Sigmoid colon (tissue), 4 donors: ENCODE results near the gene SAPCD2.

Source experiments
- EP300 ChIP-seq, 4 donors: sonication (generic); formaldehyde crosslinking; IDR thresholded peaks; one replicate each; pipeline ENCODE4 v1.6.1; 2017; ENCODE audit warnings: antibody characterized with exemption in 4 of 4
- TF ChIP-seq, protein P1 (sequence below), 4 experiments: fragments of 450-650 bp in 3 of 4; fragments of 200-600 bp in 1 of 4; IDR thresholded peaks; one replicate each; pipeline ENCODE4 v1.5.1; 2016 to 2019; ENCODE audit warnings: antibody characterized with exemption in 4 of 4, mild to moderate bottlenecking in 3 of 4, moderate library complexity in 2 of 4

DNA sequence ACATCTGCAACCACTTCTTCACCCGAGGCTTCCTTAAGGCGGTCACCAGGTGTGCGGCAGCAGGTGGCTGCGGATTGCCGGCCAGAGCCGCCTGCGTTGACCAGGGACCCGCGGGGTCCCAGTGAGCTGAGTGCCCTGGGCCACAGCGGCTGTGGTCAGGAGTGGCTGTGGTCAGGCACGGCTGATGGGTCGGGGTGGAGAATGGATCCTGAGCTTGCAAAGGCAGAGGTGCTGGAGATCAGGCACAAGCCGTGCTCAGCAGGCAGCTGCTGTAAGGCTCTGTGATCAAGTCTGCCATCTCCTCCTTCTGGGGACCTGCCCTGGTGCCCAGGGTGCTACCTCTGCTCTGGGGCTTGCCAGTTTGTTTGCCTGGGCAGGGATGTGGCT lies 9.0 kb upstream of the SAPCD2 start:
- no peak for TF ChIP-seq EP300 (IDR thresholded peaks at IDR 0.05)
- TF ChIP-seq, protein P1, sequence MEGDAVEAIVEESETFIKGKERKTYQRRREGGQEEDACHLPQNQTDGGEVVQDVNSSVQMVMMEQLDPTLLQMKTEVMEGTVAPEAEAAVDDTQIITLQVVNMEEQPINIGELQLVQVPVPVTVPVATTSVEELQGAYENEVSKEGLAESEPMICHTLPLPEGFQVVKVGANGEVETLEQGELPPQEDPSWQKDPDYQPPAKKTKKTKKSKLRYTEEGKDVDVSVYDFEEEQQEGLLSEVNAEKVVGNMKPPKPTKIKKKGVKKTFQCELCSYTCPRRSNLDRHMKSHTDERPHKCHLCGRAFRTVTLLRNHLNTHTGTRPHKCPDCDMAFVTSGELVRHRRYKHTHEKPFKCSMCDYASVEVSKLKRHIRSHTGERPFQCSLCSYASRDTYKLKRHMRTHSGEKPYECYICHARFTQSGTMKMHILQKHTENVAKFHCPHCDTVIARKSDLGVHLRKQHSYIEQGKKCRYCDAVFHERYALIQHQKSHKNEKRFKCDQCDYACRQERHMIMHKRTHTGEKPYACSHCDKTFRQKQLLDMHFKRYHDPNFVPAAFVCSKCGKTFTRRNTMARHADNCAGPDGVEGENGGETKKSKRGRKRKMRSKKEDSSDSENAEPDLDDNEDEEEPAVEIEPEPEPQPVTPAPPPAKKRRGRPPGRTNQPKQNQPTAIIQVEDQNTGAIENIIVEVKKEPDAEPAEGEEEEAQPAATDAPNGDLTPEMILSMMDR (IDR thresholded peaks at IDR 0.05), result no peak
